CD14-positive monocyte (primary cell): Measurements from ENCODE around the gene HTT-AS. TPM values are rescaled to one million over a fixed set of nuclear protein-coding genes. Genes with fewer than 3 reads are reported as not detected.

ENCODE experiments used
- DNase-seq, 3 donors: peaks; one replicate each; pipeline ENCODE4 v3.0.0-alpha.2; 2011 to 2022
- H2AFZ ChIP-seq: 2 replicates; pipeline ENCODE4 v1.6.0; 2012; ENCODE audit warnings: mild to moderate bottlenecking, low read depth, low read length, inconsistent platforms; ENCODE audit not compliant: insufficient read depth, poor library complexity, severe bottlenecking
- H3K27ac ChIP-seq, 2 donors: 1 replicate in 1 of 2; 2 replicates in 1 of 2; pipeline ENCODE4 v1.5.1; 2012 to 2013; ENCODE audit warnings: low read length in 2 of 2, control low read depth in 1 of 2, inconsistent platforms in 1 of 2, low read depth in 1 of 2, mild to moderate bottlenecking in 1 of 2
- H3K27me3 ChIP-seq, 2 donors: one replicate each; pipeline versions ENCODE4 v1.6.0 to v1.6.1; 2011 to 2013; ENCODE audit warnings: low read length in 2 of 2; ENCODE audit not compliant: control insufficient read depth in 2 of 2, insufficient read depth in 2 of 2
- H3K36me3 ChIP-seq, 2 donors: replicated peaks in 1 of 2; 1 replicate in 1 of 2; 2 replicates in 1 of 2; pipeline versions ENCODE4 v1.5.1 to v1.6.1; 2012 to 2013; ENCODE audit warnings: low read length in 2 of 2, control low read depth in 1 of 2, inconsistent platforms in 1 of 2, mild to moderate bottlenecking in 1 of 2; ENCODE audit not compliant: insufficient read depth in 2 of 2, control insufficient read depth in 1 of 2
- H3K4me1 ChIP-seq, 2 donors: 1 replicate in 1 of 2; 2 replicates in 1 of 2; pipeline versions ENCODE4 v1.5.1 to v1.6.1; 2012 to 2013; ENCODE audit warnings: low read length in 2 of 2, control low read depth in 1 of 2, inconsistent platforms in 1 of 2, mild to moderate bottlenecking in 1 of 2, moderate library complexity in 1 of 2; ENCODE audit not compliant: insufficient read depth in 2 of 2, control insufficient read depth in 1 of 2
- H3K4me2 ChIP-seq: replicated peaks from 2 replicates; pipeline ENCODE3; 2012; ENCODE audit warnings: low read length, moderate library complexity, mild to moderate bottlenecking; ENCODE audit not compliant: poor library complexity, severe bottlenecking; ENCODE audit errors: extremely low read depth
- H3K4me3 ChIP-seq, 3 experiments: fragments of 200-600 bp in 1 of 3; sonication (generic) in 1 of 3; replicated peaks in 1 of 3; 1 replicate in 2 of 3; 2 replicates in 1 of 3; pipeline ENCODE4 v1.5.1; 2011 to 2013; ENCODE audit warnings: low read length in 3 of 3, mild to moderate bottlenecking in 3 of 3, control low read depth in 2 of 3, low read depth in 2 of 3, inconsistent platforms in 1 of 3, moderate library complexity in 1 of 3
- H3K79me2 ChIP-seq: 2 replicates; pipeline ENCODE4 v1.6.0; 2012; ENCODE audit warnings: mild to moderate bottlenecking, control low read depth, inconsistent platforms, low read length, moderate library complexity; ENCODE audit not compliant: insufficient read depth
- H3K9ac ChIP-seq: 2 replicates; pipeline ENCODE4 v1.6.0; 2017; ENCODE audit warnings: low read length, mild to moderate bottlenecking; ENCODE audit not compliant: insufficient read depth, poor library complexity, severe bottlenecking
- H3K9me3 ChIP-seq, 2 donors: replicated peaks in 1 of 2; 1 replicate in 1 of 2; 2 replicates in 1 of 2; pipeline versions ENCODE4 v1.5.1 to v1.6.1; 2012 to 2013; ENCODE audit warnings: low read length in 2 of 2, control low read depth in 1 of 2; ENCODE audit not compliant: control insufficient read depth in 1 of 2, insufficient read depth in 1 of 2
- H4K20me1 ChIP-seq: 2 replicates; pipeline ENCODE4 v1.6.0; 2012; ENCODE audit warnings: mild to moderate bottlenecking, low read length, control low read depth, moderate library complexity; ENCODE audit not compliant: insufficient read depth
- H3K27ac Mint-ChIP-seq, 7 donors: one replicate each; pipeline ENCODE4 v1.8.0; 2020; ENCODE audit warnings: mild to moderate bottlenecking in 7 of 7, mixed read lengths in 7 of 7, moderate library complexity in 6 of 7, inconsistent platforms in 2 of 7
- H3K27me3 Mint-ChIP-seq, 3 donors: one replicate each; pipeline ENCODE4 v1.8.0; 2021 to 2022; ENCODE audit warnings: low read depth in 3 of 3, mild to moderate bottlenecking in 3 of 3, mixed read lengths in 3 of 3, moderate library complexity in 3 of 3, inconsistent platforms in 1 of 3
- H3K36me3 Mint-ChIP-seq, 2 donors: one replicate each; pipeline ENCODE4 v1.8.0; 2020; ENCODE audit warnings: mixed read lengths in 2 of 2, inconsistent platforms in 1 of 2, mild to moderate bottlenecking in 1 of 2
- H3K4me1 Mint-ChIP-seq: one replicate; pipeline ENCODE4 v1.8.0; 2020; ENCODE audit warnings: mild to moderate bottlenecking, mixed read lengths
- H3K4me3 Mint-ChIP-seq, 2 donors: one replicate each; pipeline ENCODE4 v1.8.0; 2020; ENCODE audit warnings: mild to moderate bottlenecking in 2 of 2, mixed read lengths in 2 of 2, moderate library complexity in 1 of 2
- H3K9me3 Mint-ChIP-seq, 7 donors: one replicate each; pipeline ENCODE4 v1.8.0; 2020 to 2022; ENCODE audit warnings: mixed read lengths in 7 of 7, mild to moderate bottlenecking in 6 of 7, moderate library complexity in 6 of 7, inconsistent platforms in 2 of 7
- WGBS: methylation state at CpG from one replicate; pipeline ENCODE4 v1.1.5; 2013; ENCODE audit warnings: missing lambda C conversion rate; ENCODE audit not compliant: insufficient coverage; 5-methylcytosine and 5-hydroxymethylcytosine counted together
- intact Hi-C, 2 donors: fragments of 100-400 bp; cut with micrococcal nuclease; formaldehyde crosslinking; loops; one replicate each; pipeline versions ENCODE4 v1.15.0 to v1.15.1; 2023
- polyA plus RNA-seq, 3 donors: library from polyadenylated mRNA; depleted of rRNA in 1 of 3; unstranded in 2 of 3; stranded (reverse) in 1 of 3; fragments of 300-500 nt in 2 of 3; fragments of >200 nt in 1 of 3; fragmentation: Illumina TruSeq in 2 of 3; gene quantifications; 1 replicate in 2 of 3; 2 replicates in 1 of 3; pipeline ENCODE4 v1.2.3, GENCODE V29; 2012 to 2021
- TF ChIP-seq, protein P1 (sequence below): fragments of 200-600 bp; IDR thresholded peaks from one replicate; pipeline ENCODE4 v1.8.0; 2022; ENCODE audit warnings: antibody characterized with exemption, mild to moderate bottlenecking

Gene HTT-AS
- polyA plus RNA-seq, 3 donors = not detected

- WGBS = 95% methylated on average over 14 of the region's 21 CpGs
- H3K9me3 Mint-ChIP-seq = peaks cover 0 to 2% (median 0%) of the 10 kb centered on the region in 7 donors
- Histone ChIP-seq H3K79me2 (no peaks in the 10 kb centered on the region), H3K9ac (no peak overlapping the region), H3K4me3 (no peak overlapping the region), H3K27ac (no peak overlapping the region), H3K9me3 (no peaks in the 10 kb centered on the region), H3K27me3 (peaks cover 0 to 3% of the 10 kb centered on the region in 2 donors), H3K4me2 (no peak overlapping the region), H4K20me1 (no peaks in the 10 kb centered on the region), H3K36me3 (no peaks in the 10 kb centered on the region), H2AFZ (no peak overlapping the region), H3K4me1 (peaks cover 24 to 29% of the 10 kb centered on the region in 2 donors)
- peaks cover 11 to 42% (median 19%) of the 10 kb centered on the region in 3 donors for H3K27me3 Mint-ChIP-seq
- H3K4me3 Mint-ChIP-seq = peak overlapping the region; percentile 24 to 35
- no peaks in the 10 kb centered on the region for H3K36me3 Mint-ChIP-seq
- DNase-seq = no peak
- peak overlapping the region in 2 of 7 donors; percentile 19 to 48 for H3K27ac Mint-ChIP-seq
- TF ChIP-seq, protein P1, sequence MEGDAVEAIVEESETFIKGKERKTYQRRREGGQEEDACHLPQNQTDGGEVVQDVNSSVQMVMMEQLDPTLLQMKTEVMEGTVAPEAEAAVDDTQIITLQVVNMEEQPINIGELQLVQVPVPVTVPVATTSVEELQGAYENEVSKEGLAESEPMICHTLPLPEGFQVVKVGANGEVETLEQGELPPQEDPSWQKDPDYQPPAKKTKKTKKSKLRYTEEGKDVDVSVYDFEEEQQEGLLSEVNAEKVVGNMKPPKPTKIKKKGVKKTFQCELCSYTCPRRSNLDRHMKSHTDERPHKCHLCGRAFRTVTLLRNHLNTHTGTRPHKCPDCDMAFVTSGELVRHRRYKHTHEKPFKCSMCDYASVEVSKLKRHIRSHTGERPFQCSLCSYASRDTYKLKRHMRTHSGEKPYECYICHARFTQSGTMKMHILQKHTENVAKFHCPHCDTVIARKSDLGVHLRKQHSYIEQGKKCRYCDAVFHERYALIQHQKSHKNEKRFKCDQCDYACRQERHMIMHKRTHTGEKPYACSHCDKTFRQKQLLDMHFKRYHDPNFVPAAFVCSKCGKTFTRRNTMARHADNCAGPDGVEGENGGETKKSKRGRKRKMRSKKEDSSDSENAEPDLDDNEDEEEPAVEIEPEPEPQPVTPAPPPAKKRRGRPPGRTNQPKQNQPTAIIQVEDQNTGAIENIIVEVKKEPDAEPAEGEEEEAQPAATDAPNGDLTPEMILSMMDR = no peak
- H3K4me1 Mint-ChIP-seq = peaks cover 27% of the 10 kb centered on the region
- intact Hi-C loops = no loop called here
Observed at GRCh38 chr4:3036131-3036952, 38.0 kb downstream of the HTT-AS start.

DNA sequence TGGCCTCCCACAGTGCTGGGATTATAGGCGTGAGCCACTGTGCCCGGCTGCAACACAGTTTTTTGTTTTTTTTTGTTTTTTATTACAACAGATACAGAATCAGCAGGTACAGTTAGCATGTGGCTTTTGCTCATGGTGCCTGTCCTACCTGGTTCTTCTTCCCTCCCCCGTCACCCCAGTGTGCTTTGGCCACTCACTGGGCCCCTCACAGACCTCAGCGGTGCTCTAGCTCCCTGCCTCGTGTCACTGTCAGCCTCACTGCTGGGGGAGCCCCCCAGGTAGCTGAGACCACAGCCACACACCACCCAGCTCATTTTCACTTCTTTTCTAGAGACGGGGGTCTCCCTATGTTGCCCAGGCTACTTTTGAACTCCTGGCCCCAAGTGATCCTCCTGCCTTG is 38.7 kb downstream of the HTT-AS start:
- Histone ChIP-seq H4K20me1 (no peaks in the 10 kb centered on the region), H3K79me2 (no peaks in the 10 kb centered on the region), H3K4me2 (no peak overlapping the region), H3K4me1 (peaks cover 18 to 22% of the 10 kb centered on the region in 2 donors), H3K27me3 (peaks cover 0 to 3% of the 10 kb centered on the region in 2 donors), H3K4me3 (no peak overlapping the region), H3K9ac (no peak overlapping the region), H3K36me3 (no peaks in the 10 kb centered on the region), H2AFZ (no peak overlapping the region), H3K9me3 (no peaks in the 10 kb centered on the region), H3K27ac (no peak overlapping the region)
- TF ChIP-seq, protein P1 = no peak
- H3K4me3 Mint-ChIP-seq = no peak overlapping the region
- no peaks in the 10 kb centered on the region for H3K36me3 Mint-ChIP-seq
- intact Hi-C loops = no loop called here
- peaks cover 0 to 2% (median 0%) of the 10 kb centered on the region in 7 donors for H3K9me3 Mint-ChIP-seq
- H3K27me3 Mint-ChIP-seq = peaks cover 13 to 39% (median 20%) of the 10 kb centered on the region in 3 donors
- H3K27ac Mint-ChIP-seq = peak overlapping the region in 2 of 7 donors; percentile 9 to 53
- DNase-seq = no peak
- peaks cover 23% of the 10 kb centered on the region for H3K4me1 Mint-ChIP-seq
- 86% methylated on average over 4 of the region's 6 CpGs for WGBS
